SK-N-SH (cell line): Measurements from ENCODE around the gene FFAR3. TPM values are rescaled to one million over a fixed set of nuclear protein-coding genes. Genes with fewer than 3 reads are reported as not detected.

ENCODE experiments used
- CTCF ChIA-PET: fragments of 300-600, 350-600 bp; formaldehyde crosslinking; extraction: SDS; loops from one replicate; lab custom pipeline; 2021; lab: Yijun Ruan, JAX
- POLR2A ChIA-PET: fragments of 350-600 bp; sonication (Branson Sonifier 250); formaldehyde crosslinking; extraction: SDS; loops from one replicate; lab custom pipeline; 2020; ENCODE audit warnings: antibody characterized with exemption, inconsistent platforms; lab: Yijun Ruan, JAX
- DNase-seq: peaks from one replicate; pipeline ENCODE4 v3.0.0; 2012
- H2AFZ ChIP-seq: fragments of 200-600 bp; sonication (generic); 2 replicates; pipeline ENCODE4 v1.8.1; 2016; ENCODE audit warnings: antibody characterized with exemption, mild to moderate bottlenecking, low read depth
- H3F3A ChIP-seq: fragments of 200-600 bp; sonication (generic); replicated peaks from 2 replicates; pipeline ENCODE3; 2016; ENCODE audit warnings: antibody characterized with exemption, mild to moderate bottlenecking; ENCODE audit not compliant: insufficient read depth
- H3K27ac ChIP-seq, 2 experiments: fragments of 200-500 bp in 1 of 2; fragments of 200-600 bp in 1 of 2; sonication (Bioruptor generic) in 1 of 2; sonication (generic), shearing (Covaris generic) in 1 of 2; 2 replicates each; pipeline versions ENCODE4 v1.5.1 to v1.6.1; 2014 to 2016; ENCODE audit warnings: low read depth in 2 of 2, inconsistent platforms in 1 of 2, low read length in 1 of 2, mild to moderate bottlenecking in 1 of 2, mixed read lengths in 1 of 2
- H3K27me3 ChIP-seq: fragments of 200-600 bp; sonication (generic), shearing (Covaris generic); 2 replicates; pipeline ENCODE4 v1.6.1; 2016; ENCODE audit warnings: mixed run types; ENCODE audit not compliant: insufficient read depth
- H3K36me3 ChIP-seq, 2 experiments: fragments of 200-500 bp in 1 of 2; fragments of 200-600 bp in 1 of 2; sonication (Bioruptor generic) in 1 of 2; sonication (generic) in 1 of 2; replicated peaks in 1 of 2; 2 replicates each; pipeline versions ENCODE3 to v1.5.1; 2014 to 2016; ENCODE audit warnings: low read length in 1 of 2, mild to moderate bottlenecking in 1 of 2; ENCODE audit not compliant: insufficient read depth in 2 of 2, control insufficient read depth in 1 of 2
- H3K4me1 ChIP-seq, 2 experiments: fragments of 200-500 bp in 1 of 2; fragments of 200-600 bp in 1 of 2; sonication (Bioruptor generic) in 1 of 2; sonication (generic), shearing (Covaris generic) in 1 of 2; 2 replicates each; pipeline versions ENCODE4 v1.5.1 to v1.6.1; 2014 to 2016; ENCODE audit warnings: low read depth in 1 of 2, low read length in 1 of 2, mixed run types in 1 of 2; ENCODE audit not compliant: insufficient read depth in 2 of 2, control insufficient read depth in 1 of 2
- H3K4me2 ChIP-seq: fragments of 200-600 bp; sonication (generic), shearing (Covaris generic); 2 replicates; pipeline ENCODE4 v1.6.1; 2017; ENCODE audit warnings: mixed run types
- H3K4me3 ChIP-seq, 2 experiments: fragments of 200-500 bp in 1 of 2; fragments of 200-600 bp in 1 of 2; sonication (Bioruptor generic) in 1 of 2; sonication (generic), shearing (Covaris generic) in 1 of 2; 2 replicates each; pipeline versions ENCODE4 v1.5.1 to v1.8.1; 2014 to 2016; ENCODE audit warnings: low read depth in 2 of 2, inconsistent platforms in 1 of 2, low read length in 1 of 2, mild to moderate bottlenecking in 1 of 2, mixed read lengths in 1 of 2, moderate library complexity in 1 of 2
- H3K79me2 ChIP-seq: fragments of 200-600 bp; sonication (generic); 2 replicates; pipeline ENCODE4 v1.8.1; 2017; ENCODE audit warnings: mild to moderate bottlenecking; ENCODE audit not compliant: insufficient read depth
- H3K9ac ChIP-seq: fragments of 200-600 bp; sonication (generic); 2 replicates; pipeline ENCODE4 v1.6.1; 2017; ENCODE audit warnings: mixed run types
- H3K9me2 ChIP-seq: fragments of 200-600 bp; sonication (generic); 2 replicates; pipeline ENCODE4 v1.6.1; 2017; ENCODE audit warnings: mixed run types
- H3K9me3 ChIP-seq: fragments of 200-600 bp; sonication (generic); 2 replicates; pipeline ENCODE4 v1.6.1; 2017; ENCODE audit warnings: mixed run types, mild to moderate bottlenecking, moderate library complexity
- H4K20me1 ChIP-seq: fragments of 200-600 bp; sonication (generic); 2 replicates; pipeline ENCODE4 v1.6.1; 2017; ENCODE audit warnings: mild to moderate bottlenecking, mixed run types; ENCODE audit not compliant: insufficient read depth
- EZH2phosphoT487 ChIP-seq: fragments of 200-600 bp; sonication (generic); IDR thresholded peaks from 2 replicates; pipeline ENCODE4 v1.6.1; 2017; ENCODE audit warnings: low read depth, mixed run types, mild to moderate bottlenecking, antibody characterized with exemption, moderate library complexity, borderline replicate concordance
- FOSL2 ChIP-seq: IDR thresholded peaks from 2 replicates; pipeline ENCODE4 v1.4.0; 2012; ENCODE audit warnings: low read depth, mild to moderate bottlenecking, moderate library complexity, borderline replicate concordance
- FOXJ3 ChIP-seq: sonication (generic); formaldehyde crosslinking; IDR thresholded peaks from 2 replicates; pipeline ENCODE4 v1.5.1; 2020; ENCODE audit warnings: mild to moderate bottlenecking, missing genetic modification reagents
- FOXM1 ChIP-seq: IDR thresholded peaks from 2 replicates; pipeline ENCODE4 v1.4.0; 2012; ENCODE audit warnings: low read depth, mild to moderate bottlenecking
- JUND ChIP-seq: IDR thresholded peaks from 2 replicates; pipeline ENCODE4 v1.4.0; 2012
- NFIC ChIP-seq: IDR thresholded peaks from 2 replicates; pipeline ENCODE4 v1.4.0; 2012; ENCODE audit warnings: borderline replicate concordance
- NRF1 ChIP-seq: IDR thresholded peaks from 2 replicates; pipeline ENCODE4 v1.6.1; 2012; ENCODE audit warnings: low read depth, mild to moderate bottlenecking, low read length
- RFX5 ChIP-seq: IDR thresholded peaks from 2 replicates; pipeline ENCODE4 v1.6.1; 2012; ENCODE audit warnings: mild to moderate bottlenecking, improper control_type of control experiment, low read length
- RXRA ChIP-seq: IDR thresholded peaks from 2 replicates; pipeline ENCODE4 v1.4.0; 2012; ENCODE audit warnings: low read depth, mild to moderate bottlenecking, borderline replicate concordance
- SIN3A ChIP-seq: IDR thresholded peaks from 2 replicates; pipeline ENCODE4 v1.6.1; 2012; ENCODE audit warnings: low read depth, mild to moderate bottlenecking, low read length, moderate library complexity, borderline replicate concordance
- SMC3 ChIP-seq: IDR thresholded peaks from 2 replicates; pipeline ENCODE4 v1.6.1; 2012; ENCODE audit warnings: low read depth, low read length, improper control_type of control experiment
- TCF12 ChIP-seq: IDR thresholded peaks from 2 replicates; pipeline ENCODE4 v1.4.0; 2012
- TEAD4 ChIP-seq: IDR thresholded peaks from 2 replicates; pipeline ENCODE4 v1.4.0; 2012; ENCODE audit warnings: mild to moderate bottlenecking, borderline replicate concordance; ENCODE audit not compliant: insufficient read depth
- YY1 ChIP-seq: IDR thresholded peaks from 2 replicates; pipeline ENCODE4 v1.4.0; 2012; ENCODE audit warnings: low read depth, mild to moderate bottlenecking
- WGBS: methylation state at CpG from one replicate; pipeline ENCODE4 v1.1.6; 2017; ENCODE audit warnings: low lambda C conversion rate; 5-methylcytosine and 5-hydroxymethylcytosine counted together
- polyA plus RNA-seq, 3 experiments: library from polyadenylated mRNA; depleted of rRNA; stranded (reverse); fragments of >200 nt; gene quantifications; 2 replicates each; pipeline ENCODE4 v1.2.3, GENCODE V29; 2012
- TF ChIP-seq, protein P1 (sequence below): IDR thresholded peaks from 2 replicates; pipeline ENCODE4 v1.4.0; 2012; ENCODE audit warnings: low read depth
- TF ChIP-seq, protein P2 (sequence below): fragments of 150-350 bp; IDR thresholded peaks from 2 replicates; pipeline ENCODE4 v1.6.1; 2016; ENCODE audit warnings: mild to moderate bottlenecking, low read depth, low read length
- TF ChIP-seq, protein P3 (sequence below): IDR thresholded peaks from 2 replicates; pipeline ENCODE4 v1.4.0; 2012; ENCODE audit warnings: low read depth, borderline replicate concordance
- TF ChIP-seq, protein P4 (sequence below): fragments of 200-600 bp; sonication (generic); IDR thresholded peaks from 2 replicates; pipeline ENCODE4 v1.6.1; 2017; ENCODE audit warnings: antibody characterized with exemption, mild to moderate bottlenecking, moderate library complexity

The FFAR3 gene
- polyA plus RNA-seq, 1 of the 3 experiments (the other 2 are of a cell fraction): not detected

DNA sequence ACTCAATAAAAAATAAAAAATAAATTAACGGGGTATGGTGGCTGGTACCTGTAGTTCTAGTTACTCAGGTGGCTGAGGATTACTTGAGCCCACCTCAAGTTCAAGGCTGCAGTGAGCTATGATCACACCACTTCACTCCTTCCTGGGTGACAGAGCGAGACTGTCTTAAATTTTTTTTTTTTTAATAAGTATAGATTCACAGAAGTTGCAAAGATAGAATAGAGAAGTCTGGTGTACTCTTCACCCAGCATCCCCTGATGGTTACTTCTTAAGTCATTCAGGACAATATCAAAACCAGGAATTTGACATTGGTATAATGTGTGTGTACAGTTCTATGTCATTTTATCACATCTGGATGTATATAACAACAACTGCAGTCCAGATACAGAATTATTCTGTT, 37.0 kb upstream of the FFAR3 start:
- POLR2A ChIA-PET: no interaction called here
- TF ChIP-seq SIN3A: no peak
- no peak for TF ChIP-seq TCF12
- no peak for TF ChIP-seq EZH2phosphoT487
- TF ChIP-seq, protein P1, sequence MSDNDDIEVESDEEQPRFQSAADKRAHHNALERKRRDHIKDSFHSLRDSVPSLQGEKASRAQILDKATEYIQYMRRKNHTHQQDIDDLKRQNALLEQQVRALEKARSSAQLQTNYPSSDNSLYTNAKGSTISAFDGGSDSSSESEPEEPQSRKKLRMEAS: no peak
- TF ChIP-seq JUND: no peak
- TF ChIP-seq, protein P2, sequence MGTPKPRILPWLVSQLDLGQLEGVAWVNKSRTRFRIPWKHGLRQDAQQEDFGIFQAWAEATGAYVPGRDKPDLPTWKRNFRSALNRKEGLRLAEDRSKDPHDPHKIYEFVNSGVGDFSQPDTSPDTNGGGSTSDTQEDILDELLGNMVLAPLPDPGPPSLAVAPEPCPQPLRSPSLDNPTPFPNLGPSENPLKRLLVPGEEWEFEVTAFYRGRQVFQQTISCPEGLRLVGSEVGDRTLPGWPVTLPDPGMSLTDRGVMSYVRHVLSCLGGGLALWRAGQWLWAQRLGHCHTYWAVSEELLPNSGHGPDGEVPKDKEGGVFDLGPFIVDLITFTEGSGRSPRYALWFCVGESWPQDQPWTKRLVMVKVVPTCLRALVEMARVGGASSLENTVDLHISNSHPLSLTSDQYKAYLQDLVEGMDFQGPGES: no peak
- TF ChIP-seq FOSL2: no peak
- TF ChIP-seq RFX5: no peak
- TF ChIP-seq TEAD4: no peak
- no peak for TF ChIP-seq FOXJ3 (CRISPR knock-in tag)
- TF ChIP-seq, protein P3, sequence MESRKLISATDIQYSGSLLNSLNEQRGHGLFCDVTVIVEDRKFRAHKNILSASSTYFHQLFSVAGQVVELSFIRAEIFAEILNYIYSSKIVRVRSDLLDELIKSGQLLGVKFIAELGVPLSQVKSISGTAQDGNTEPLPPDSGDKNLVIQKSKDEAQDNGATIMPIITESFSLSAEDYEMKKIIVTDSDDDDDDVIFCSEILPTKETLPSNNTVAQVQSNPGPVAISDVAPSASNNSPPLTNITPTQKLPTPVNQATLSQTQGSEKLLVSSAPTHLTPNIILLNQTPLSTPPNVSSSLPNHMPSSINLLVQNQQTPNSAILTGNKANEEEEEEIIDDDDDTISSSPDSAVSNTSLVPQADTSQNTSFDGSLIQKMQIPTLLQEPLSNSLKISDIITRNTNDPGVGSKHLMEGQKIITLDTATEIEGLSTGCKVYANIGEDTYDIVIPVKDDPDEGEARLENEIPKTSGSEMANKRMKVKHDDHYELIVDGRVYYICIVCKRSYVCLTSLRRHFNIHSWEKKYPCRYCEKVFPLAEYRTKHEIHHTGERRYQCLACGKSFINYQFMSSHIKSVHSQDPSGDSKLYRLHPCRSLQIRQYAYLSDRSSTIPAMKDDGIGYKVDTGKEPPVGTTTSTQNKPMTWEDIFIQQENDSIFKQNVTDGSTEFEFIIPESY: no peak
- no peak for TF ChIP-seq SMC3
- TF ChIP-seq, protein P4, sequence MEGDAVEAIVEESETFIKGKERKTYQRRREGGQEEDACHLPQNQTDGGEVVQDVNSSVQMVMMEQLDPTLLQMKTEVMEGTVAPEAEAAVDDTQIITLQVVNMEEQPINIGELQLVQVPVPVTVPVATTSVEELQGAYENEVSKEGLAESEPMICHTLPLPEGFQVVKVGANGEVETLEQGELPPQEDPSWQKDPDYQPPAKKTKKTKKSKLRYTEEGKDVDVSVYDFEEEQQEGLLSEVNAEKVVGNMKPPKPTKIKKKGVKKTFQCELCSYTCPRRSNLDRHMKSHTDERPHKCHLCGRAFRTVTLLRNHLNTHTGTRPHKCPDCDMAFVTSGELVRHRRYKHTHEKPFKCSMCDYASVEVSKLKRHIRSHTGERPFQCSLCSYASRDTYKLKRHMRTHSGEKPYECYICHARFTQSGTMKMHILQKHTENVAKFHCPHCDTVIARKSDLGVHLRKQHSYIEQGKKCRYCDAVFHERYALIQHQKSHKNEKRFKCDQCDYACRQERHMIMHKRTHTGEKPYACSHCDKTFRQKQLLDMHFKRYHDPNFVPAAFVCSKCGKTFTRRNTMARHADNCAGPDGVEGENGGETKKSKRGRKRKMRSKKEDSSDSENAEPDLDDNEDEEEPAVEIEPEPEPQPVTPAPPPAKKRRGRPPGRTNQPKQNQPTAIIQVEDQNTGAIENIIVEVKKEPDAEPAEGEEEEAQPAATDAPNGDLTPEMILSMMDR: no peak
- H3K79me2 ChIP-seq: no peaks in the 10 kb centered on the region
- H2AFZ ChIP-seq: no peak overlapping the region
- no peaks in the 10 kb centered on the region for H3K9me2 ChIP-seq
- CTCF ChIA-PET: no interaction called here
- no peak overlapping the region for H3K9ac ChIP-seq
- H4K20me1 ChIP-seq: no peaks in the 10 kb centered on the region
- DNase-seq: no peak
- WGBS: 26% methylated on average over 2 of the region's 2 CpGs
- no peaks in the 10 kb centered on the region for H3K36me3 ChIP-seq
- H3K9me3 ChIP-seq: no peaks in the 10 kb centered on the region
- H3K27ac ChIP-seq: no peak overlapping the region
- no peaks in the 10 kb centered on the region for H3F3A ChIP-seq
- no peak overlapping the region for H3K4me3 ChIP-seq
- peaks cover 10% of the 10 kb centered on the region; the same call in 1 of the 2 replicates for H3K27me3 ChIP-seq
- H3K4me2 ChIP-seq: no peak overlapping the region
- no peaks in the 10 kb centered on the region for H3K4me1 ChIP-seq

DNA sequence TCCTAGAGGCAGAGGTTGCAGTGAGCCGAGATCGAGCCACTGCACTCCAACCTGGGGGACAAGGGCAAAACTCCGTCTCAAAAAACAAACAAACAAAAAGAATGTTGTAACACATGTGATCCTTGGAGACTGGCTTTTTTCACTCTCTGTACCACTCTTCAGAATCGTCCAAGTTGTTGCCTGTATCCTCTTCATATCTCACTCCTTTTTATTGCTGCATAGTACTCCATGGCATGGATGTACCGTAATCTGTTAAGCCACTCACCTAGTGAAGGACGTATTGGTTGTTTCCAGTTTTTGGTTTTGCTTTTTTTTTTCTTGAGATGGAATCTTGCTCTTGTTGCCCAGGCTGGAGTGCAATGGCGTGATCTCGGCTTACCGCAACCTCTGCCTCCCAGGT, 36.2 kb upstream of the FFAR3 start:
- ChIA-PET CTCF (no interaction called here), POLR2A (no interaction called here)
- H3K79me2 ChIP-seq: no peaks in the 10 kb centered on the region
- WGBS: 60% methylated on average over 9 of the region's 9 CpGs
- H3K4me3 ChIP-seq: no peak overlapping the region
- H3K9ac ChIP-seq: no peak overlapping the region
- H4K20me1 ChIP-seq: no peaks in the 10 kb centered on the region
- no peaks in the 10 kb centered on the region for H3F3A ChIP-seq
- no peak overlapping the region for H3K27ac ChIP-seq
- no peaks in the 10 kb centered on the region for H3K36me3 ChIP-seq
- no peak for TF ChIP-seq RXRA
- no peak for TF ChIP-seq NFIC
- no peak for TF ChIP-seq RFX5
- TF ChIP-seq, protein P2: no peak
- TF ChIP-seq YY1: no peak
- TF ChIP-seq FOXM1: no peak
- TF ChIP-seq NRF1: no peak
- no peak for TF ChIP-seq SIN3A
- no peak for TF ChIP-seq SMC3
- TF ChIP-seq, protein P3: no peak
- DNase-seq: no peak
- no peak overlapping the region for H2AFZ ChIP-seq
- no peaks in the 10 kb centered on the region for H3K9me2 ChIP-seq
- peaks cover 14% of the 10 kb centered on the region; the same call in 1 of the 2 replicates for H3K27me3 ChIP-seq
- H3K4me2 ChIP-seq: no peak overlapping the region
- no peaks in the 10 kb centered on the region for H3K9me3 ChIP-seq
- H3K4me1 ChIP-seq: no peaks in the 10 kb centered on the region
